Measurements from ENCODE around the gene VSTM4.

Gene VSTM4

DNA sequence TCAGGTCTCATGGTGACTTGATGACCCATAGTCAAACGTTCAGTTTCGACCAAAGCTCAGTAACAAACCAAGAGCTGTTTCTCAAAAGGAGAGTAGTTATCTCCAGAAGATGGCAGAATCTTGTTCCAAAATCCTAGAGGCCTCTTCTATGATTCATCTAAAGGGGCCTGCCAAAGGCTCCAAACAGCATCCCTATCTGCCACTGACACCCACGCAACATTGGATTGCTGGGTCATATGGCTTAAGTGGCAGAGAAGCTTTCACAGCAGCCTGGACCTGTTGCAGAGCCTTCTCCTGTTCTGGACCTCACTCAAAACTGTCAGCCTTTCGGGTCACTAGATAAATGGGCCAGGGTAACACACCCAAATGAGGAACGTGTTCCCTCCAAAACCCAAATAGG, 121.7 kb downstream of the VSTM4 start:
- DNase-seq (ENCODE audit: low read depth) = no peak
- no peak for TF ChIP-seq CTCF (conservative IDR thresholded peaks at IDR 0.05; ENCODE audit: low read length)
- H3K4me3 ChIP-seq (ENCODE audit: low read length) = no peak overlapping the region

GRCh38 chr10:48990226-48990625, 125.1 kb downstream of the VSTM4 start:
- TF ChIP-seq CTCF (conservative IDR thresholded peaks at IDR 0.05; ENCODE audit: low read length) = no peak
- H3K4me3 ChIP-seq (ENCODE audit: low read length) = no peak overlapping the region
- no peak for DNase-seq (ENCODE audit: low read depth)

DNA sequence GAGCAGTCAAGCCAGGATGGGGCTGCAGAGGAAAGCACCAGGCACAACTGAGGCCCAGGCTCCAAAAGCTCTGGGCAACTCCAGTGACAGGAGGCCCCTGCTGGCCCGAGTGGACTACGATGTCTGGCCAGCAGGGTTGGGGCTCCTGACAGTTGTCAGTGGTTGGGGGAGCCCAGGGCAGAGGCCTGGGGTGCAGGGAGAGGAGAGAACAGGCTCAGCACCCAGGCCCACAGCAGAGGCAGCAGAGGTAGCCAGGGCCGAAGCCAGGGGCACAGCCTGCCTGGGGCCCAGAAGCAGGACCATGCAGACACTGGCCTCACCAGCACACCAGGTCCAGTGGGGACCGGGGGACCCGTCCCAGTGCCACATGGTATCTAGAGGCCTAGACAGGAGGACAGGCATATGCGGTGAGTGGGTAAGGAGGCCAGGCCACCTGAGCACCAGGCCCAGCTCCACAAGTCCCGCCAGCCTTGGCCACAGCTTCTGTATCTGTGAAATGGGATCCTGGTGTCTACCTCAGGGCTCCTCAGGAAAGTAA, 129.6 kb downstream of the VSTM4 start:
- TF ChIP-seq CTCF (conservative IDR thresholded peaks at IDR 0.05; ENCODE audit: low read length) = no peak
- no peak for DNase-seq (ENCODE audit: low read depth)
- no peak overlapping the region for H3K4me3 ChIP-seq (ENCODE audit: low read length)

GRCh38 chr10:48983648-48984351, 131.5 kb downstream of the VSTM4 start:
- DNase-seq (ENCODE audit: low read depth) = no peak
- TF ChIP-seq CTCF (conservative IDR thresholded peaks at IDR 0.05; ENCODE audit: low read length) = 0 out of 2 replicates have a peak, but pooled peaks have one; percentile 8
- H3K4me3 ChIP-seq (ENCODE audit: low read length) = no peak overlapping the region

- no peak for DNase-seq (ENCODE audit: low read depth)
- no peak for TF ChIP-seq CTCF (conservative IDR thresholded peaks at IDR 0.05; ENCODE audit: low read length)
- H3K4me3 ChIP-seq (ENCODE audit: low read length) = no peak overlapping the region
These were observed 132.7 kb downstream of the VSTM4 start for GRCh38 chr10:48982584-48982983.

- no peak overlapping the region for H3K4me3 ChIP-seq (ENCODE audit: low read length)
- TF ChIP-seq CTCF (conservative IDR thresholded peaks at IDR 0.05; ENCODE audit: low read length) = peak; percentile 84
- DNase-seq (ENCODE audit: low read depth) = peak; percentile 26
These were observed 133.9 kb downstream of the VSTM4 start for GRCh38 chr10:48981310-48981907.

GRCh38 chr10:48978318-48978717, 137.0 kb downstream of the VSTM4 start:
- no peak for DNase-seq (ENCODE audit: low read depth)
- no peak overlapping the region for H3K4me3 ChIP-seq (ENCODE audit: low read length)
- no peak for TF ChIP-seq CTCF (conservative IDR thresholded peaks at IDR 0.05; ENCODE audit: low read length)
